Sigmoid colon (tissue), 3 donors: Measurements from ENCODE around the gene SNX32.
A peak's percentile ranks its signal among the peaks of the same experiment; 100 is the strongest.

ENCODE experiments used
- POLR2A ChIP-seq, 2 donors: fragments of 450-650 bp; IDR thresholded peaks; one replicate each; pipeline ENCODE4 v1.6.1; 2016; ENCODE audit warnings: antibody characterized with exemption in 2 of 2, mild to moderate bottlenecking in 2 of 2, moderate library complexity in 2 of 2
- TF ChIP-seq, protein P1 (sequence below), 4 experiments: fragments of 450-650 bp in 3 of 4; fragments of 200-600 bp in 1 of 4; IDR thresholded peaks; one replicate each; pipeline ENCODE4 v1.5.1; 2016 to 2019; ENCODE audit warnings: antibody characterized with exemption in 4 of 4, mild to moderate bottlenecking in 3 of 4, moderate library complexity in 2 of 4

DNA sequence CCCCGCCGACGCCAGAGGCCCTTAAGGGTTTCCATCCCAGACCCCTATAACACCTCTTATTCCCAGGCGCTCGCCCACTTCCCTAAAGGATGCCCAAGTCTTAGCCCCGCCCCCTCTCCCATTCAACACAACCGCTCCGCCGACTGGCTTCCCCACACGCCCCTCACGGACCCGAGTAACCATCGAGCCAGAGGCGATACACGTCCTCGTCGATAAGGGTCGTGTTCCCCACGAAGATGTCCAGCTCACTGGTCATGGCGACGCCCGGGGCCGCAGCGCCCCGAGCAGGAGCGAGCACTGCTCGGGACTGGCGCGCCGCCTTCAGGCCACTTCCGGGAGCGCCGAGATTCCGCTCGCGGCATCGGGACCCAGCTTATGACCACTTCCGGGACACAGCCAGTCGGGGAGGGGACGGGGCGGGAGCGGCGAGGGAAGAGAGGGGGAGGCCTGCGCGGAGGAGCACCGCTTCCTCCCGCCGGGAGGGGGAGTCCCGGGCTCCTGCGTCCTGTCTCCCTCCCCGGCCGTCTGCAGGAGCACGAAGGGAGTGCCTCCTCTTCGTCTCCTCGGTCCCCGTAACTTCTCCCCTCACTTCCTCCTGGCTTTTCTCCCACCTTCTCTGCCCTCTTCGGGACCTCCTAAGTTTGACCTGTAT is 54.5 kb downstream of the SNX32 start, which contains the start of gene FIBP:
- TF ChIP-seq, protein P1, sequence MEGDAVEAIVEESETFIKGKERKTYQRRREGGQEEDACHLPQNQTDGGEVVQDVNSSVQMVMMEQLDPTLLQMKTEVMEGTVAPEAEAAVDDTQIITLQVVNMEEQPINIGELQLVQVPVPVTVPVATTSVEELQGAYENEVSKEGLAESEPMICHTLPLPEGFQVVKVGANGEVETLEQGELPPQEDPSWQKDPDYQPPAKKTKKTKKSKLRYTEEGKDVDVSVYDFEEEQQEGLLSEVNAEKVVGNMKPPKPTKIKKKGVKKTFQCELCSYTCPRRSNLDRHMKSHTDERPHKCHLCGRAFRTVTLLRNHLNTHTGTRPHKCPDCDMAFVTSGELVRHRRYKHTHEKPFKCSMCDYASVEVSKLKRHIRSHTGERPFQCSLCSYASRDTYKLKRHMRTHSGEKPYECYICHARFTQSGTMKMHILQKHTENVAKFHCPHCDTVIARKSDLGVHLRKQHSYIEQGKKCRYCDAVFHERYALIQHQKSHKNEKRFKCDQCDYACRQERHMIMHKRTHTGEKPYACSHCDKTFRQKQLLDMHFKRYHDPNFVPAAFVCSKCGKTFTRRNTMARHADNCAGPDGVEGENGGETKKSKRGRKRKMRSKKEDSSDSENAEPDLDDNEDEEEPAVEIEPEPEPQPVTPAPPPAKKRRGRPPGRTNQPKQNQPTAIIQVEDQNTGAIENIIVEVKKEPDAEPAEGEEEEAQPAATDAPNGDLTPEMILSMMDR (IDR thresholded peaks at IDR 0.05) = peak; percentile 85 to 99 (median 91)
- peak; percentile 90 to 92 for TF ChIP-seq POLR2A (IDR thresholded peaks at IDR 0.05)
